Tibial artery (tissue), 4 donors: ENCODE data around the gene GSK3B.

ENCODE experiments used
- DNase-seq, 2 donors: peaks; one replicate each; pipeline ENCODE4 v3.0.0-alpha.2; 2019
- H3K27ac ChIP-seq, 2 donors: fragments of 200-600 bp; sonication (generic) in 1 of 2; 1 replicate in 1 of 2; 2 replicates in 1 of 2; pipeline ENCODE4 v1.5.1; 2018 to 2019; ENCODE audit warnings: mild to moderate bottlenecking in 1 of 2
- H3K27me3 ChIP-seq, 2 donors: fragments of 200-600 bp; sonication (generic) in 1 of 2; one replicate each; pipeline versions ENCODE4 v1.5.1 to v1.6.0; 2016 to 2019
- H3K36me3 ChIP-seq, 3 donors: fragments of 200-600 bp; sonication (generic) in 2 of 3; one replicate each; pipeline ENCODE4 v1.5.1; 2016 to 2019; ENCODE audit warnings: mild to moderate bottlenecking in 2 of 3
- H3K4me1 ChIP-seq, 4 donors: fragments of 200-600 bp; sonication (generic) in 2 of 4; 1 replicate in 3 of 4; 2 replicates in 1 of 4; pipeline ENCODE4 v1.5.1; 2016 to 2019
- H3K4me3 ChIP-seq, 2 donors: fragments of 200-600 bp; sonication (generic) in 1 of 2; 1 replicate in 1 of 2; 2 replicates in 1 of 2; pipeline ENCODE4 v1.5.1; 2018 to 2019; ENCODE audit warnings: mild to moderate bottlenecking in 2 of 2
- H3K9me3 ChIP-seq, 3 donors: fragments of 200-600 bp; sonication (generic) in 1 of 3; one replicate each; pipeline ENCODE4 v1.5.1; 2016 to 2019
- intact Hi-C: fragments of 100-400 bp; cut with DNase I; formaldehyde crosslinking; loops from one replicate; pipeline ENCODE4 v1.15.0; 2023; ENCODE audit warnings: low total_unique reads
- TF ChIP-seq, protein P1 (sequence below), 2 experiments: fragments of 200-600 bp in 1 of 2; fragments of 450-650 bp in 1 of 2; IDR thresholded peaks; one replicate each; pipeline ENCODE4 v1.5.1; 2017 to 2019; ENCODE audit warnings: antibody characterized with exemption in 2 of 2, mild to moderate bottlenecking in 1 of 2, moderate library complexity in 1 of 2

Gene GSK3B

DNA sequence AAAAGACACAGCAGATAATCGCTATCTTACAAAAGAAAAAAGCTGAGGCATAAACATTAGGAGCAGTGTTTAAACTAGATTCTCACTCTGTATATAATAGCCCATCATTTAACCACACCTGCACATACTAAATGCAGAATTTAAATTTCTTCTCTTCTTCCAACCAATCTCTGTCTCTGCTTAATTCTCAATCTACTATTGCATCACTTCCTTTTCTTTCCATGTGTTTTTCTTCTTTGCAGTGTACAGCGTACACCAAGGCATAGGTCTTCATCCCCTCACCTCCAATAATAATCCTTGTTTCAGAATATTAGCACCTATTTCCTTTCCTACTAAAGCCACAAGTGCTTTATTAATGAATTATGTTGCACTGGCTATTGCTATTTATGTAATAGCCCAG, 221.5 kb downstream of the GSK3B start:
- TF ChIP-seq, protein P1, sequence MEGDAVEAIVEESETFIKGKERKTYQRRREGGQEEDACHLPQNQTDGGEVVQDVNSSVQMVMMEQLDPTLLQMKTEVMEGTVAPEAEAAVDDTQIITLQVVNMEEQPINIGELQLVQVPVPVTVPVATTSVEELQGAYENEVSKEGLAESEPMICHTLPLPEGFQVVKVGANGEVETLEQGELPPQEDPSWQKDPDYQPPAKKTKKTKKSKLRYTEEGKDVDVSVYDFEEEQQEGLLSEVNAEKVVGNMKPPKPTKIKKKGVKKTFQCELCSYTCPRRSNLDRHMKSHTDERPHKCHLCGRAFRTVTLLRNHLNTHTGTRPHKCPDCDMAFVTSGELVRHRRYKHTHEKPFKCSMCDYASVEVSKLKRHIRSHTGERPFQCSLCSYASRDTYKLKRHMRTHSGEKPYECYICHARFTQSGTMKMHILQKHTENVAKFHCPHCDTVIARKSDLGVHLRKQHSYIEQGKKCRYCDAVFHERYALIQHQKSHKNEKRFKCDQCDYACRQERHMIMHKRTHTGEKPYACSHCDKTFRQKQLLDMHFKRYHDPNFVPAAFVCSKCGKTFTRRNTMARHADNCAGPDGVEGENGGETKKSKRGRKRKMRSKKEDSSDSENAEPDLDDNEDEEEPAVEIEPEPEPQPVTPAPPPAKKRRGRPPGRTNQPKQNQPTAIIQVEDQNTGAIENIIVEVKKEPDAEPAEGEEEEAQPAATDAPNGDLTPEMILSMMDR (IDR thresholded peaks at IDR 0.05), result no peak
- no peak overlapping the region for H3K4me3 ChIP-seq
- H3K36me3 ChIP-seq, result peaks cover 0 to 5% (median 0%) of the 10 kb centered on the region in 3 donors
- no peaks in the 10 kb centered on the region for H3K27me3 ChIP-seq
- H3K27ac ChIP-seq, result no peak overlapping the region
- intact Hi-C loops, result no loop called here
- DNase-seq, result no peak
- H3K4me1 ChIP-seq, result no peaks in the 10 kb centered on the region
- H3K9me3 ChIP-seq, result no peaks in the 10 kb centered on the region

DNA sequence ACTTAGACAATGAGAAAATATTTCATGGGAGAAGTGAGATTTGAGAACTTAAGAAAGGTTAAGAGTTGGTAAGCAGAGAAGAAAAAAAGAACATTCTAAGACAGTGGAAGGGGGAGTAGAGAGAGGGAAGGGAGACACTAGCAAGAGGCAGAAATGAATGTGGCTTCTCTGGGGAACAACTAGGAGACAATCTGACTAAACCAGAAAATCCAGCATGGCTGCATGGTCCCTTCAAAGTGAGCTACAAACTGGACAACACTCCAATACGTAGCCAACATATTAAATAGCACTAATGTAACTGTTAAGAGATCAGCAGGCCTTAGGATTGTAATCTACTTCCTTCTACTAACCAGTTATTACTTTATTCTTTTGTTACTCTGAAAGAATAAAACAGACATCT, 222.7 kb downstream of the GSK3B start:
- Histone ChIP-seq H3K27me3 (no peaks in the 10 kb centered on the region), H3K9me3 (no peaks in the 10 kb centered on the region), H3K4me1 (no peaks in the 10 kb centered on the region), H3K36me3 (peaks cover 0 to 5% (median 0%) of the 10 kb centered on the region in 3 donors), H3K27ac (no peak overlapping the region), H3K4me3 (no peak overlapping the region)
- no peak for DNase-seq
- intact Hi-C loops, result no loop called here
- TF ChIP-seq, protein P1 (IDR thresholded peaks at IDR 0.05), result no peak

DNA sequence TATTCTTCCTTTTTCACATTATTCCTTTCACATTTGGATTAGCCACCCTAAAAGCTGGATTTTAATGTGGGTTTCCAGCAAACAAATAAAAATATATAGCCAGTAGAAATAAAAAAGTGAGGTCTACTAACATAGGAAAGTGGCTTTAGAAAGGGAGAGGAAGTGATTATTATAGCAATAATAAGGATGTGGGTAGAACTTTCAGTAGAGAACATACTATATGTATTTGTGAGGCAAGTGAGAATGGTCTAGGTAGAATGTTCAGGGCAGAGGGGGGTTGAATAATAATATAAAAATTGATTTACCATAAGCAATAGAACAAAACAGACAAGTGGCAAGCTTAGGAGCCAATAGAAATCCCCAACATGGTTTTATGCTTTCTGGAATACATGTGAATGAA, 223.7 kb downstream of the GSK3B start:
- Histone ChIP-seq H3K9me3 (no peaks in the 10 kb centered on the region), H3K27ac (no peak overlapping the region), H3K4me1 (no peaks in the 10 kb centered on the region), H3K27me3 (no peaks in the 10 kb centered on the region), H3K4me3 (no peak overlapping the region), H3K36me3 (peaks cover 0 to 5% (median 0%) of the 10 kb centered on the region in 3 donors)
- no peak for DNase-seq
- TF ChIP-seq, protein P1 (IDR thresholded peaks at IDR 0.05), result no peak
- intact Hi-C loops, result no loop called here

DNA sequence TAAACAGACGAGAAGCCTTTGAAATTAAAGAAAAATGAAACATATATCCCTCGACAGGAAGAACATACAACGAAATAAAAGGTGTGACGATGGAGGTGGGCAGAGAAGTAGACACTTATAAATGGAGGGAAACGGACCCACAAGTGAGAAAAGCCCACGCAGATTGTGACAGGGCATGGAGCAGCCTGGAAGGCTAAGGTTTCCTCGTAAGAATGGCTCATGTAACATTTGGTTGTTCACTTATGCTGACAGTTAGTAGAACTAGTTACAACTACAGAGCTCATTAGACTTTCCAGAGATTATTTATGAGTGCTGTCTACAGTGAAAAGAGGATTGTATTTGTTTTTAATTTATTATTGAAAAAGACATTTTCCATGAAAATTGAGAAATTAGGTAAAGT, 229.8 kb downstream of the GSK3B start:
- no peak for DNase-seq
- peaks cover 10 to 18% (median 15%) of the 10 kb centered on the region in 3 donors for H3K36me3 ChIP-seq
- TF ChIP-seq, protein P1 (IDR thresholded peaks at IDR 0.05), result no peak
- intact Hi-C loops, result no loop called here
- no peaks in the 10 kb centered on the region for H3K4me1 ChIP-seq
- H3K27ac ChIP-seq, result no peak overlapping the region
- H3K27me3 ChIP-seq, result no peaks in the 10 kb centered on the region
- no peaks in the 10 kb centered on the region for H3K9me3 ChIP-seq
- H3K4me3 ChIP-seq, result no peak overlapping the region

DNA sequence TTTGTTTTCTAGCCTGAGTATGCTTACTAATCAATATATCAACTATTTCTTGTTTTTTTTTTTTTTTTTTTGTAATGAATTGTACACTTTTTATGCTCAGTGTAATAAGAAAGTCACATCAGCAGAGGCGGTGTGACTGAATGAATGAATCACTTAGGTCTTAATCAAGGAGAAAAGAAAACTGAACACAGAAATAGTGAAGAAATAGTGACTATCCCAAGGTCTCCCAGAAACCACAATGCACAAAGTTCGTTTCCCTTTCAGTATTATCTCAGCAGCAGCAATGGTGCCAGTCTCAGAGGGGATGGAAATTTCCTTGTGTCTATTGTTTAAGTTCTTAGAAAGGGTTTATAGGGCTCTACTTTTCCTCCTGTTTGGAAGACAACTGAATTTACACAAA, 231.6 kb downstream of the GSK3B start:
- no peaks in the 10 kb centered on the region for H3K9me3 ChIP-seq
- peaks cover 16 to 29% (median 28%) of the 10 kb centered on the region in 3 donors for H3K36me3 ChIP-seq
- H3K27me3 ChIP-seq, result no peaks in the 10 kb centered on the region
- no peak overlapping the region for H3K4me3 ChIP-seq
- intact Hi-C loops, result no loop called here
- no peak overlapping the region for H3K27ac ChIP-seq
- no peak for DNase-seq
- TF ChIP-seq, protein P1 (IDR thresholded peaks at IDR 0.05), result no peak
- H3K4me1 ChIP-seq, result no peaks in the 10 kb centered on the region

DNA sequence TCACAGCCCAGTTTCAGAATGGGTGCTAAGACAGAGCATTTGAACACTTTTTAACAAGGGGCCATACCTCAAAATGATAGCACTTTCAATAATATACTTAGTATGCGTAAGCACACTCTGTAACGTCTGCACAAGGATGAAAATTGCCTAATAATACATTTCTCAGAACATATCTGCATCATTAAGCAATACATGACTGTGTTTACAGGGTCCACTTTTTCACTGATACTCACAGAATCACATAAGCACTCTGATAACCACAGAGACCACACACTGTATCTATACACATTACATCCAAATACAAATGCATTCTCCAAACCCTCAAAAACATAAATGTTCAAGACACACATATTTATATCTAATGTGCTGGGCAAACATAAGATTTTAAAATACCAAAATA, 232.6 kb downstream of the GSK3B start:
- H3K36me3 ChIP-seq, result peaks cover 18 to 38% (median 35%) of the 10 kb centered on the region in 3 donors
- TF ChIP-seq, protein P1 (IDR thresholded peaks at IDR 0.05), result no peak
- no peak overlapping the region for H3K4me3 ChIP-seq
- intact Hi-C loops, result no loop called here
- no peaks in the 10 kb centered on the region for H3K27me3 ChIP-seq
- no peaks in the 10 kb centered on the region for H3K4me1 ChIP-seq
- H3K9me3 ChIP-seq, result no peaks in the 10 kb centered on the region
- no peak overlapping the region for H3K27ac ChIP-seq
- DNase-seq, result no peak
